ENCODE results near the gene TANGO6.
A peak's percentile ranks its signal among the peaks of the same experiment; 100 is the strongest.

TANGO6 gene

GRCh38 chr16:68869492-68870088, 26.3 kb downstream of the TANGO6 start:
- DNase-seq = no peak

- DNase-seq = no peak
Observed at GRCh38 chr16:68873635-68874471, 30.5 kb downstream of the TANGO6 start.

- no peak for DNase-seq
Observed at GRCh38 chr16:68875871-68876270, 32.5 kb downstream of the TANGO6 start.

GRCh38 chr16:68883685-68884084, 40.4 kb downstream of the TANGO6 start:
- DNase-seq = no peak

- no peak for DNase-seq
Observed at GRCh38 chr16:68884401-68884800, 41.1 kb downstream of the TANGO6 start.

- no peak for DNase-seq
Observed at GRCh38 chr16:68884861-68885720, 41.8 kb downstream of the TANGO6 start.

- no peak for DNase-seq
Observed at GRCh38 chr16:68887107-68887506, 43.8 kb downstream of the TANGO6 start.

- DNase-seq = no peak
Observed at GRCh38 chr16:68889508-68890150, 46.3 kb downstream of the TANGO6 start.

GRCh38 chr16:68892214-68892613, 48.9 kb downstream of the TANGO6 start:
- DNase-seq = no peak

- DNase-seq = no peak
Observed at GRCh38 chr16:68892898-68893297, 49.6 kb downstream of the TANGO6 start.

GRCh38 chr16:68893710-68894705, 50.7 kb downstream of the TANGO6 start:
- DNase-seq = no peak

GRCh38 chr16:68894714-68895113, 51.4 kb downstream of the TANGO6 start:
- DNase-seq = no peak

GRCh38 chr16:68898026-68898425, 54.7 kb downstream of the TANGO6 start:
- no peak for DNase-seq

GRCh38 chr16:68900009-68900408, 56.7 kb downstream of the TANGO6 start:
- no peak for DNase-seq

GRCh38 chr16:68902003-68902968, 59.0 kb downstream of the TANGO6 start:
- DNase-seq = peak; percentile 50 to 70

GRCh38 chr16:68902969-68903345, 59.6 kb downstream of the TANGO6 start:
- DNase-seq = no peak

- no peak for DNase-seq
Observed at GRCh38 chr16:68907297-68907696, 64.0 kb downstream of the TANGO6 start.

- DNase-seq = no peak
Observed at GRCh38 chr16:68907781-68908181, 64.5 kb downstream of the TANGO6 start.

- no peak for DNase-seq
Observed at GRCh38 chr16:68909099-68909733, 65.9 kb downstream of the TANGO6 start.

GRCh38 chr16:68910051-68910450, 66.7 kb downstream of the TANGO6 start:
- no peak for DNase-seq
